B cell (primary cell): ENCODE results near the gene CDHR5.

ENCODE experiments used
- EZH2 ChIP-seq: IDR thresholded peaks from 2 replicates; pipeline ENCODE4 v1.6.1; 2012; ENCODE audit warnings: borderline replicate concordance, low read depth, mild to moderate bottlenecking, moderate library complexity, low read length; ENCODE audit not compliant: insufficient read depth, poor library complexity, severe bottlenecking
- TF ChIP-seq, protein P1 (sequence below): fragments of 200-600 bp; IDR thresholded peaks from one replicate; pipeline ENCODE4 v1.8.0; 2022; ENCODE audit warnings: antibody characterized with exemption, mild to moderate bottlenecking

DNA sequence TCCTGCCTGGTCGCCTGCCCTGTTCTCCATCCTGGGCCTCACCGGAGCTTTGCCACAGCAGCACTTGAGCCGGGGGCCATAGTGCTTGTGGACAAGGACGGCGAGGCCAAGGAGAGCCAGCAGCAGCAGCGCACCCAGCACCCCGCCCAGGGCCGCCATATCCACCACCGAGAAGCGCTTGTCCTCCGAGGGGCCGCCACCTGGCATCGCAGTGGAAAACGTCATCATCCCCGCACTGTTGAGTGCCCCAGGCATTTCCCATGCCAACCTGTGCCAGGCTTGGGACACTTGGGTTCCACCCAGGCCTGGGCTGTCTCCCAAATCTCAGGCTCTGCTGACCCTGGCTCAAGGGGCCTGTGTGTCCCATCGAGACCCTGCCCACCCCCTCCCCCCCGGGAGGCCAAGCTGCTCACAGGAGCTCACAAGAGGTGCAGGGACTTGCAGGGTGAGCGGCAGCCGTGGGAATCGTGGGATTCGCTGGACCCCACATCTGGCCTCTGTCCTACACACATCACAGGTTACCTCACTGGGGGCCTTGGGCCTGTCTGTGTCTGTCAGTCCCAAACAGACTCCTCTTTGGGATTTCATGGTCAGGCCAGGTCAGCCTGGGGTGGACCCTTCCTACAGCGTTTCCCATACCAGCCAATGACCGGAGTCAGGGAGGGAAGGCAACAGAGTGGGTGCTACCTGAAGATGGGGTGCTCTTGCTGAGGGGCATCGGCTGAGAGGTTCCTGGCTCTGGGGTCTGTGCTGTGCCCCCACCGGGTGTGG lies 6.7 kb downstream of the CDHR5 start:
- TF ChIP-seq, protein P1, sequence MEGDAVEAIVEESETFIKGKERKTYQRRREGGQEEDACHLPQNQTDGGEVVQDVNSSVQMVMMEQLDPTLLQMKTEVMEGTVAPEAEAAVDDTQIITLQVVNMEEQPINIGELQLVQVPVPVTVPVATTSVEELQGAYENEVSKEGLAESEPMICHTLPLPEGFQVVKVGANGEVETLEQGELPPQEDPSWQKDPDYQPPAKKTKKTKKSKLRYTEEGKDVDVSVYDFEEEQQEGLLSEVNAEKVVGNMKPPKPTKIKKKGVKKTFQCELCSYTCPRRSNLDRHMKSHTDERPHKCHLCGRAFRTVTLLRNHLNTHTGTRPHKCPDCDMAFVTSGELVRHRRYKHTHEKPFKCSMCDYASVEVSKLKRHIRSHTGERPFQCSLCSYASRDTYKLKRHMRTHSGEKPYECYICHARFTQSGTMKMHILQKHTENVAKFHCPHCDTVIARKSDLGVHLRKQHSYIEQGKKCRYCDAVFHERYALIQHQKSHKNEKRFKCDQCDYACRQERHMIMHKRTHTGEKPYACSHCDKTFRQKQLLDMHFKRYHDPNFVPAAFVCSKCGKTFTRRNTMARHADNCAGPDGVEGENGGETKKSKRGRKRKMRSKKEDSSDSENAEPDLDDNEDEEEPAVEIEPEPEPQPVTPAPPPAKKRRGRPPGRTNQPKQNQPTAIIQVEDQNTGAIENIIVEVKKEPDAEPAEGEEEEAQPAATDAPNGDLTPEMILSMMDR: no peak
- no peak for TF ChIP-seq EZH2
